ENCODE data around the gene GNA14. TPM values are rescaled to one million over a fixed set of nuclear protein-coding genes. Genes with fewer than 3 reads are reported as not detected.

Gene GNA14
- total and polyA plus RNA-seq, 2 of the 8 experiments (the other 6 are each of a cell fraction or from before 2014, with no cell fraction given): 3.4 to 6.3 TPM

DNA sequence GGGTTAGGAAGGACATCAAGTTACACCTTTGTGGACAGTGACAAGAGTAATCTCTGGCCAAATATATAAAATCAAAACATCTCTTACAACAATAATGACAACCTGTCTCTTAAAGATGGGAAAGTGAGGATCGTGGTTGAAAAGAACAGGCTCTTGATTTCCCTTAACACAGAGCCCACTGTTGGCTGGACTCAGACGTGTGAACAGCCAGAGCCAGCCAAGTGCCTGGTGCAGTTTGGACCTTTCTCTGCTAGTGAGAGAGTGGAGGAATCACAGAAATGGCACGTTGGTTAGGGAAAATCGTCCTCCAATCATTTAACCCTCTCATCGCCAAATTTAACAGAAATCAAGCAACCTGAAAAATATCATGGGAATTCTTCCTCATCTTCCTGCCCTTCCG lies 131.3 kb downstream of the GNA14 start:
- no peak overlapping the region for H3K18ac ChIP-seq (ENCODE audit: extremely low read depth, low read length)
- H4K91ac ChIP-seq (replicated peaks; ENCODE audit: insufficient read length, low read length): no peak overlapping the region
- H2BK20ac ChIP-seq (ENCODE audit: low read length): no peak overlapping the region
- no peak overlapping the region for H2AFZ ChIP-seq (ENCODE audit: low read length)
- H3K27me3 ChIP-seq (replicated peaks in 1 of 4; ENCODE audit: control insufficient read depth in 3 of 4, extremely low read depth in 1 of 4, insufficient read depth in 3 of 4, low read length in 3 of 4): no peaks in the 10 kb centered on the region; a peak in 2 of 7 replicates
- H3K56ac ChIP-seq (replicated peaks; ENCODE audit: insufficient read length, low read depth, low read length): no peak overlapping the region
- no peak overlapping the region for H3K27ac ChIP-seq (ENCODE audit: low read depth, low read length)
- no peaks in the 10 kb centered on the region for H3K4me1 ChIP-seq (replicated peaks in 1 of 4; ENCODE audit: control insufficient read depth in 3 of 4, insufficient read depth in 4 of 4, low read length in 3 of 4)
- H3K9me3 ChIP-seq (ENCODE audit: insufficient read depth in 2 of 2, low read depth in 1 of 2, low read length in 1 of 2): no peaks in the 10 kb centered on the region
- WGBS, 2 experiments (ENCODE audit: extremely low coverage in 1 of 2, insufficient coverage in 1 of 2, insufficient read length in 1 of 2, insufficient replicate concordance in 2 of 2, low coverage in 1 of 2, low lambda C conversion rate in 2 of 2, missing lambda C conversion rate in 1 of 2): 73% methylated on average over 6 of the region's 6 CpGs; no CpG with 5 or more reads in 1 of the 2 experiments
- H4K20me1 ChIP-seq (replicated peaks in 1 of 2; ENCODE audit: control insufficient read depth in 1 of 2, insufficient read depth in 2 of 2, low read length in 2 of 2): no peaks in the 10 kb centered on the region
- no peaks in the 10 kb centered on the region for H3K36me3 ChIP-seq (ENCODE audit: control insufficient read depth in 2 of 4, insufficient read depth in 4 of 4, low read length in 3 of 4)
- H3K4ac ChIP-seq (replicated peaks; ENCODE audit: insufficient read length, low read depth, low read length): no peak overlapping the region
- DNase-seq (ENCODE audit: low read depth in 1 of 2, low spot score in 2 of 2) (no peak), FAIRE-seq (no peak)
- H4K5ac ChIP-seq (ENCODE audit: insufficient read length, low read depth, low read length): no peak overlapping the region
- no peak overlapping the region for H2AK5ac ChIP-seq (ENCODE audit: low read depth, low read length)
- no peak overlapping the region for H2BK5ac ChIP-seq (ENCODE audit: low read depth, low read length)
- CTCF ChIA-PET (ENCODE audit: partially characterized antibody): interaction anchor here (1.8 kb wide), 1 partner anchor 60 kb away, joined by 4 read pairs; no protein-coding TSS in a partner anchor
- H3K23ac ChIP-seq (ENCODE audit: insufficient read length): no peak overlapping the region
- no peaks in the 10 kb centered on the region for H3K79me1 ChIP-seq (ENCODE audit: low read depth, low read length)
- POLR2A ChIA-PET (ENCODE audit: partially characterized antibody): no interaction called here
- H3K4me3 ChIP-seq (ENCODE audit: extremely low read depth in 1 of 4, insufficient read depth in 2 of 4, low read depth in 3 of 4, low read length in 4 of 4): no peak overlapping the region
- no peaks in the 10 kb centered on the region for H3K79me2 ChIP-seq (ENCODE audit: control insufficient read depth in 1 of 2, insufficient read depth in 2 of 2, low read length in 2 of 2)
- H3K9ac ChIP-seq (replicated peaks in 1 of 4; ENCODE audit: extremely low read depth in 1 of 4, low read depth in 3 of 4, low read length in 3 of 4): no peak overlapping the region
- no peaks in the 10 kb centered on the region for H3K23me2 ChIP-seq (ENCODE audit: low read depth, low read length)
- no peak overlapping the region for H4K8ac ChIP-seq (ENCODE audit: extremely low read depth, insufficient read depth, low read length)
- H3K4me2 ChIP-seq (ENCODE audit: insufficient read depth in 1 of 2, low read depth in 2 of 2, low read length in 2 of 2): no peak overlapping the region
- no peak overlapping the region for H2BK12ac ChIP-seq (ENCODE audit: low read depth, low read length)
- no peak overlapping the region for H2BK15ac ChIP-seq (ENCODE audit: low read length)
- no peak overlapping the region for H2BK120ac ChIP-seq (replicated peaks; ENCODE audit: low read depth, low read length)
- no peak overlapping the region for H3K14ac ChIP-seq (ENCODE audit: insufficient read length)

Data from H1 (cell line).